ENCODE measurements around the gene RAP1GAP2.

GRCh38 chr17:2852729-2853282 is 56.6 kb downstream of the RAP1GAP2 start:
- no peak for TF ChIP-seq CTCF (IDR thresholded peaks at IDR 0.05)
- TF ChIP-seq POLR2A (IDR thresholded peaks at IDR 0.05): no peak
- TF ChIP-seq POLR2AphosphoS5 (IDR thresholded peaks at IDR 0.05): no peak
- no peak for TF ChIP-seq EP300 (IDR thresholded peaks at IDR 0.05)
